ENCODE data around the gene YLPM1.

DNA sequence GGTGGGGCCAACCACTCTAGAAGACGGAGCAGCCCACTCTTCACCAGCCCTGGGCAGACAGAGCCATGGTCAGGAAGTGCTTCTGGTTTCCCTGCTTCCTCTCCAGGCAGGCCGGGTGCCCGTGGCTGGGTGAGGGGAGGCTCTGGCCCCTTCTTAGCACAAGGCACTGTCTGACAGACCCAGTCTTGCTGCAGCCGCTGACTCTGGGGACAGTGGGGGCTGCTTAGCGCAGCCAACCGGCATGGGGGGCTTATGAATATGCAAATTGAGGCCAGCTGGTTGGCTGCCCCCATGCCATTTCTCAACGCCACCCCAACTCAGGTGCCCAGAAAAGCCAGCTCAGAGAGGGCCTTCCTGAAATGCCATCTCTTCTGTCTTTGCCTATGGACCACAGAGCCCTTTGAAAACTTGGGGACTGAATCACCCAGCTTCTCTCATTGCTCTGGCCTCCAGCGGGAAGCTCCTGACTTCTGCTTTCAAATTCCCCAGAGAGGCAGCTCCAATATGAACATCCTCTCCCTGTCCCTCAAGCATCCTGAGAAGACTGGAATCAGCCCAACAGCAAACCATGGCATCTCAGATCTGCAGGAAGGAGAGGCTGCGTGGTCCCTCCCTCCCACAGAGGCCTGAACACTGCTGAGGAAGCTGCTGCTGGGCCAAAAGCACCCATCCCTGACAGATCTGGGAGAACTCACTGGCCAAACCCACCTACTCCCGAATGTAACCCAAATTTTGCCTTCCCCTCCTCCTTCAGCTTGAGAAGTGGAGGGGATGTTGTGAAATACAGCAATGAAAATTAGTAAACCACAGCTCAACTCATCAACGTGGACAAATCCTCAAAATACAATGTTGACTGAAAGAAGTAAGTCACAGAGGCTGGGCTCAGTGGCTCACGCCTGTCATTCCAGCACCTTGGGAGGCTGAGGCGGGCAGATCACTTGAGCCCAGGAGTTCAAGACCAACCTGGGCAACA is 113.1 kb downstream of the YLPM1 start, which contains the start of gene PROX2:
- TF ChIP-seq POLR2A (IDR thresholded peaks at IDR 0.05) (no peak), CTCF (IDR thresholded peaks at IDR 0.05) (no peak)

Measured in adrenal gland (tissue), 5 donors.